Sigmoid colon (tissue), 4 donors: Measurements from ENCODE around the gene COIL.

ENCODE experiments used
- CTCF ChIP-seq, 4 experiments: fragments of 450-650 bp in 3 of 4; fragments of 200-600 bp in 1 of 4; IDR thresholded peaks; one replicate each; pipeline ENCODE4 v1.5.1; 2016 to 2019; ENCODE audit warnings: antibody characterized with exemption in 4 of 4, mild to moderate bottlenecking in 3 of 4, moderate library complexity in 2 of 4
- POLR2A ChIP-seq, 2 donors: fragments of 450-650 bp; IDR thresholded peaks; one replicate each; pipeline ENCODE4 v1.6.1; 2016; ENCODE audit warnings: antibody characterized with exemption in 2 of 2, mild to moderate bottlenecking in 2 of 2, moderate library complexity in 2 of 2
- POLR2AphosphoS5 ChIP-seq, 4 donors: sonication (generic); formaldehyde crosslinking; IDR thresholded peaks; one replicate each; pipeline ENCODE4 v1.6.1; 2017; ENCODE audit warnings: antibody characterized with exemption in 4 of 4

GRCh38 chr17:56908001-56908542, 52.8 kb downstream of the COIL start:
- TF ChIP-seq CTCF (IDR thresholded peaks at IDR 0.05) (no peak), POLR2A (IDR thresholded peaks at IDR 0.05) (no peak), POLR2AphosphoS5 (IDR thresholded peaks at IDR 0.05) (no peak)
